Measurements from ENCODE around the gene CEP20. TPM values are rescaled to one million over a fixed set of nuclear protein-coding genes. Genes with fewer than 3 reads are reported as not detected.
A peak's percentile ranks its signal among the peaks of the same experiment; 100 is the strongest.

The CEP20 gene
- total RNA-seq, 4 donors from 2014 or later: 39.7 to 43.3 (median 40.7) TPM

- 77 to 78% methylated on average over 8 of the region's 8 CpGs for WGBS, 2 donors
Observed at GRCh38 chr16:15897121-15897780, 8.8 kb upstream of the CEP20 start.

GRCh38 chr16:15894571-15895374 lies 6.4 kb upstream of the CEP20 start:
- TF ChIP-seq POLR2A (IDR thresholded peaks at IDR 0.05): no peak
- TF ChIP-seq, protein P1, sequence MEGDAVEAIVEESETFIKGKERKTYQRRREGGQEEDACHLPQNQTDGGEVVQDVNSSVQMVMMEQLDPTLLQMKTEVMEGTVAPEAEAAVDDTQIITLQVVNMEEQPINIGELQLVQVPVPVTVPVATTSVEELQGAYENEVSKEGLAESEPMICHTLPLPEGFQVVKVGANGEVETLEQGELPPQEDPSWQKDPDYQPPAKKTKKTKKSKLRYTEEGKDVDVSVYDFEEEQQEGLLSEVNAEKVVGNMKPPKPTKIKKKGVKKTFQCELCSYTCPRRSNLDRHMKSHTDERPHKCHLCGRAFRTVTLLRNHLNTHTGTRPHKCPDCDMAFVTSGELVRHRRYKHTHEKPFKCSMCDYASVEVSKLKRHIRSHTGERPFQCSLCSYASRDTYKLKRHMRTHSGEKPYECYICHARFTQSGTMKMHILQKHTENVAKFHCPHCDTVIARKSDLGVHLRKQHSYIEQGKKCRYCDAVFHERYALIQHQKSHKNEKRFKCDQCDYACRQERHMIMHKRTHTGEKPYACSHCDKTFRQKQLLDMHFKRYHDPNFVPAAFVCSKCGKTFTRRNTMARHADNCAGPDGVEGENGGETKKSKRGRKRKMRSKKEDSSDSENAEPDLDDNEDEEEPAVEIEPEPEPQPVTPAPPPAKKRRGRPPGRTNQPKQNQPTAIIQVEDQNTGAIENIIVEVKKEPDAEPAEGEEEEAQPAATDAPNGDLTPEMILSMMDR (IDR thresholded peaks at IDR 0.05): no peak
- H3K4me3 ChIP-seq (ENCODE audit: low read depth, poor library complexity, severe bottlenecking): no peak overlapping the region
- intact Hi-C loops (cut with DNase I; ENCODE audit: low total_unique reads): no loop called here
- peak in 1 of 2 donors; percentile 65 for DNase-seq (ENCODE audit: low spot score in 2 of 2)
- 57 to 70% methylated on average over 7 of the region's 7 CpGs for WGBS, 2 donors

More at GRCh38 chr16:15897121-15897780, 8.8 kb upstream of the CEP20 start:
- no peak for TF ChIP-seq POLR2A (IDR thresholded peaks at IDR 0.05)
- TF ChIP-seq, protein P1 (IDR thresholded peaks at IDR 0.05): no peak
- no peak overlapping the region for H3K4me3 ChIP-seq (ENCODE audit: low read depth, poor library complexity, severe bottlenecking)
- intact Hi-C loops (cut with DNase I; ENCODE audit: low total_unique reads): no loop called here
- peak in 1 of 2 donors; percentile 17 for DNase-seq (ENCODE audit: low spot score in 2 of 2)

- no peak overlapping the region for H3K4me3 ChIP-seq (ENCODE audit: low read depth, poor library complexity, severe bottlenecking)
- intact Hi-C loops (cut with DNase I; ENCODE audit: low total_unique reads): no loop called here
- TF ChIP-seq POLR2A (IDR thresholded peaks at IDR 0.05): no peak
- TF ChIP-seq, protein P1 (IDR thresholded peaks at IDR 0.05): no peak
- WGBS, 2 donors: 67 to 97% methylated on average over 3 of the region's 3 CpGs
- no peak for DNase-seq (ENCODE audit: low spot score in 2 of 2)
Observed at GRCh38 chr16:15891508-15891907, 3.1 kb upstream of the CEP20 start.

DNA sequence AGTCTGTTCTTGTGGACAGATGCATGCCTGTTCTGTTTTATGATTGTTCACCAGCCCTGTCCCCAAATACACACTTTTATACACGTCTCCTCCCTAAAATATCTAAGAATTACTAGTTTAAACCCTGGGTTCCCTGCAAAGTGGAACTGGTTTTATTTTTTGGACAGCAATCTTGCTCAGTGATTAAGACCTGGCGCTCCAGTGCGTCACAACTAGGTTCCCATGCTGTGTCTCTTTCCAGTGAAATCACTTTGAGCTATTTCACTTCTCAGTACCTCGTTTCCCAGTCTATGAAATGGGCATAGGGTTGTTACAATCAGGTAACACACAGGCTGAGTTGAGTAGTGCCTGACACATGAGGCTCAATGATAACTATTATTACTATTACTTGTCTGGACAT lies 1.1 kb downstream of the CEP20 start:
- no peak overlapping the region for H3K4me3 ChIP-seq (ENCODE audit: low read depth, poor library complexity, severe bottlenecking)
- intact Hi-C loops (cut with DNase I; ENCODE audit: low total_unique reads): no loop called here
- TF ChIP-seq, protein P1 (IDR thresholded peaks at IDR 0.05): no peak
- no peak for TF ChIP-seq POLR2A (IDR thresholded peaks at IDR 0.05)
- DNase-seq (ENCODE audit: low spot score in 2 of 2): peak in 1 of 2 donors; percentile 21
- WGBS, 2 donors: 65 to 70% methylated on average over 4 of the region's 4 CpGs

DNA sequence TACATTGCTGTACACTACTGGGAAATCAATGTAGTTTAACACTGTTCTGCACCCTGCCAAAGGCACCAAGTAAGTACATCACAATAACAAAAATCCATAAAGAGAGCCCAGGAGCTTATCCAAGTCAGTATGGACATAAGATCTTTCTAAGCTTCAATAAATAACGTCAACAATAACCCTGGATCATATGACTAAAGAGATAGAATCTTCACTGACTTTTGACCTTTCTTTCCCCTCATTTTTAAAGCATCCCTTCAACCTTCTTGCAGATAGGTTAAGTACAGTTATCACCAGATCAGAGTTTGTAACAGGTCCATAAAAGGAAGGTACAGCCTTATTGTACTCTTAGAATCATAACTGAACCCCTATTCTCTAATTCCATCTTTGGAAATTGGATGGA lies 2.3 kb downstream of the CEP20 start:
- WGBS, 2 donors: 35 to 61% methylated on average over 1 of the region's 1 CpG
- intact Hi-C loops (cut with DNase I; ENCODE audit: low total_unique reads): no loop called here
- H3K4me3 ChIP-seq (ENCODE audit: low read depth, poor library complexity, severe bottlenecking): no peak overlapping the region
- no peak for DNase-seq (ENCODE audit: low spot score in 2 of 2)
- TF ChIP-seq, protein P1 (IDR thresholded peaks at IDR 0.05): no peak
- TF ChIP-seq POLR2A (IDR thresholded peaks at IDR 0.05): no peak

Measured in lower leg skin (tissue), 4 donors.